Measurements from ENCODE around the gene CCDC85A. TPM values are rescaled to one million over a fixed set of nuclear protein-coding genes. Genes with fewer than 3 reads are reported as not detected.

Gene CCDC85A
- total and polyA plus RNA-seq, 2 of the 8 experiments (the other 6 are each of a cell fraction or from before 2014, with no cell fraction given), result 0.20 TPM; not detected in 1

- DNase-seq (ENCODE audit: low read depth in 1 of 2, low spot score in 2 of 2) (no peak), FAIRE-seq (no peak)
- Histone ChIP-seq H3K27ac (ENCODE audit: low read depth, low read length) (no peak overlapping the region), H3K4ac (replicated peaks; ENCODE audit: insufficient read length, low read depth, low read length) (no peak overlapping the region), H3K79me1 (ENCODE audit: low read depth, low read length) (no peaks in the 10 kb centered on the region; the same call in 1 of the 2 replicates), H3K36me3 (ENCODE audit: control insufficient read depth in 2 of 4, insufficient read depth in 4 of 4, low read length in 3 of 4) (no peaks in the 10 kb centered on the region), H2AK5ac (ENCODE audit: low read depth, low read length) (no peak overlapping the region), H3K18ac (ENCODE audit: extremely low read depth, low read length) (no peak overlapping the region), H2AFZ (ENCODE audit: low read length) (no peak overlapping the region), H2BK15ac (ENCODE audit: low read length) (no peak overlapping the region), H2BK5ac (ENCODE audit: low read depth, low read length) (no peak overlapping the region), H4K91ac (replicated peaks; ENCODE audit: insufficient read length, low read length) (no peak overlapping the region), H4K8ac (ENCODE audit: extremely low read depth, insufficient read depth, low read length) (no peak overlapping the region), H3K27me3 (replicated peaks in 1 of 4; ENCODE audit: control insufficient read depth in 3 of 4, extremely low read depth in 1 of 4, insufficient read depth in 3 of 4, low read length in 3 of 4) (no peaks in the 10 kb centered on the region), H3K23ac (ENCODE audit: insufficient read length) (no peak overlapping the region), H3K4me1 (replicated peaks in 1 of 4; ENCODE audit: control insufficient read depth in 3 of 4, insufficient read depth in 4 of 4, low read length in 3 of 4) (no peaks in the 10 kb centered on the region; a peak in 1 of 7 replicates), H3K79me2 (ENCODE audit: control insufficient read depth in 1 of 2, insufficient read depth in 2 of 2, low read length in 2 of 2) (no peaks in the 10 kb centered on the region), H2BK12ac (ENCODE audit: low read depth, low read length) (no peak overlapping the region), H3K4me2 (ENCODE audit: insufficient read depth in 1 of 2, low read depth in 2 of 2, low read length in 2 of 2) (no peak overlapping the region), H3K9ac (replicated peaks in 1 of 4; ENCODE audit: extremely low read depth in 1 of 4, low read depth in 3 of 4, low read length in 3 of 4) (no peak overlapping the region), H4K20me1 (replicated peaks in 1 of 2; ENCODE audit: control insufficient read depth in 1 of 2, insufficient read depth in 2 of 2, low read length in 2 of 2) (peaks cover 0 to 4% of the 10 kb centered on the region in 2 experiments), H4K5ac (ENCODE audit: insufficient read length, low read depth, low read length) (no peak overlapping the region), H3K23me2 (ENCODE audit: low read depth, low read length) (no peaks in the 10 kb centered on the region), H3K56ac (replicated peaks; ENCODE audit: insufficient read length, low read depth, low read length) (no peak overlapping the region), H2BK20ac (ENCODE audit: low read length) (no peak overlapping the region), H3K14ac (ENCODE audit: insufficient read length) (no peak overlapping the region), H3K9me3 (ENCODE audit: insufficient read depth in 2 of 2, low read depth in 1 of 2, low read length in 1 of 2) (no peaks in the 10 kb centered on the region), H2BK120ac (replicated peaks; ENCODE audit: low read depth, low read length) (no peak overlapping the region), H3K4me3 (ENCODE audit: extremely low read depth in 1 of 4, insufficient read depth in 2 of 4, low read depth in 3 of 4, low read length in 4 of 4) (no peak overlapping the region)
- ChIA-PET CTCF (ENCODE audit: partially characterized antibody) (interaction anchor here (0.6 to 3.4 kb wide), 6 partner anchors 12 to 63 kb away, joined by 3 to 21 read pairs (median 4); no protein-coding TSS in a partner anchor), POLR2A (ENCODE audit: partially characterized antibody) (interaction anchor here (1.4 kb wide), 1 partner anchor 16 kb away, joined by 4 read pairs; no protein-coding TSS in a partner anchor)
- WGBS, 2 experiments (ENCODE audit: extremely low coverage in 1 of 2, insufficient coverage in 1 of 2, insufficient read length in 1 of 2, insufficient replicate concordance in 2 of 2, low coverage in 1 of 2, low lambda C conversion rate in 2 of 2, missing lambda C conversion rate in 1 of 2), result 93% methylated on average over 4 of the region's 4 CpGs; no CpG with 5 or more reads in 1 of the 2 experiments
- TF ChIP-seq TAF7 (optimal IDR thresholded peaks at IDR 0.05; ENCODE audit: borderline replicate concordance, low read depth, low read length), result no peak
- TF ChIP-seq POLR2A (IDR thresholded peaks at IDR 0.05; ENCODE audit: control extremely low read depth in 1 of 2, low read depth in 2 of 2, low read length in 2 of 2), result no peak
Measured at GRCh38 chr2:56134861-56135260, 48.9 kb upstream of the CCDC85A start.

Data from H1 (cell line).